NB4 (cell line): ENCODE measurements around the gene FSTL5.

Source experiments
- MYC ChIP-seq: IDR thresholded peaks from 2 replicates; pipeline ENCODE4 v1.6.1; 2011; ENCODE audit warnings: low read depth, low read length
- POLR2A ChIP-seq: IDR thresholded peaks from 2 replicates; pipeline ENCODE4 v1.6.1; 2011; ENCODE audit warnings: mild to moderate bottlenecking; ENCODE audit not compliant: insufficient read length; ENCODE audit errors: extremely low read depth
- TF ChIP-seq, protein P1 (sequence below): IDR thresholded peaks from one replicate; pipeline ENCODE4 v1.5.1; 2012; ENCODE audit warnings: low read depth, low read length

DNA sequence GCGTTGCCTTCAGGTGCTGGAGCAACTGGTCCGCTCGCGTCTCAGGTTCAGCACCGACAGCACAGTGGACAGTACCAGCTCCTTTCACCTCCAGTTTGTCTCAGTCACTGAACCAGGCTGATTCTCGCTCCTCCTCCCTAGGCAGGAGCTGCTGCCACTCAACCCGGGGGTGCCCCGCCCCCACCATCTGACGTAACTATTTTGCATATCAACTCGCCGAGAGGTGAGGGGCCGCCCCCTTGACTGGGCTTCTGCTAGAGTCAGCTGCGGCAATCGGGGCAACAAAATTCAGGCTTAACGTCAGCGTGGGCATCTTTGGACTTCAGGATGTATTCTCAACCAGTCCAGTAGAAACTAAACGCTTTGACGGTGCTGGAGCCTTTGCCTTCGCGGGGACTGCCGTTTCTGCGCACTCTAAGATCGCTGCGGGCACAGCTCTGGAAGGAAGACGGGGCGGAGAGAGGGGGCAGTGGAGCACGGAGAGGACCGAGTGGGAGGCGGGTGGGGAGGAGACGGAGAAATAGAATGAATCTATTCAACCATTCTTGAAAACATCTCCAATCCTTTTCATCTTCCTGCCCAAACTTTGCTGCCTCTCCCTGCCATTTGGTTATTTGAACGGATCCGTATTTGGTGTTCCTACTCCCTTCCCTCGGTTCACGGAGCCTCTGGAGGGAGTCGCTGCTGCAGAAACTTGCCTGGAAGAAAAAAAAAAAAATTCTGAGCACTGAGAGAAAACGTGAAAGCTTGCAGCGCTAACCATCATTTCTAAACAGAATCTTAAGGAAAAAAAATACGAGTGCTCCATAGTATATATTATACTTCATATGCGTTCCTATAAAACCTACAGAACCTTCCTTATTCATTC, at the start of gene FSTL5:
- TF ChIP-seq, protein P1, sequence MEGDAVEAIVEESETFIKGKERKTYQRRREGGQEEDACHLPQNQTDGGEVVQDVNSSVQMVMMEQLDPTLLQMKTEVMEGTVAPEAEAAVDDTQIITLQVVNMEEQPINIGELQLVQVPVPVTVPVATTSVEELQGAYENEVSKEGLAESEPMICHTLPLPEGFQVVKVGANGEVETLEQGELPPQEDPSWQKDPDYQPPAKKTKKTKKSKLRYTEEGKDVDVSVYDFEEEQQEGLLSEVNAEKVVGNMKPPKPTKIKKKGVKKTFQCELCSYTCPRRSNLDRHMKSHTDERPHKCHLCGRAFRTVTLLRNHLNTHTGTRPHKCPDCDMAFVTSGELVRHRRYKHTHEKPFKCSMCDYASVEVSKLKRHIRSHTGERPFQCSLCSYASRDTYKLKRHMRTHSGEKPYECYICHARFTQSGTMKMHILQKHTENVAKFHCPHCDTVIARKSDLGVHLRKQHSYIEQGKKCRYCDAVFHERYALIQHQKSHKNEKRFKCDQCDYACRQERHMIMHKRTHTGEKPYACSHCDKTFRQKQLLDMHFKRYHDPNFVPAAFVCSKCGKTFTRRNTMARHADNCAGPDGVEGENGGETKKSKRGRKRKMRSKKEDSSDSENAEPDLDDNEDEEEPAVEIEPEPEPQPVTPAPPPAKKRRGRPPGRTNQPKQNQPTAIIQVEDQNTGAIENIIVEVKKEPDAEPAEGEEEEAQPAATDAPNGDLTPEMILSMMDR: no peak
- TF ChIP-seq POLR2A (no peak), MYC (no peak)
